Measurements from ENCODE around the gene KRTAP5-1. TPM values are rescaled to one million over a fixed set of nuclear protein-coding genes. Genes with fewer than 3 reads are reported as not detected.
A peak's percentile ranks its signal among the peaks of the same experiment; 100 is the strongest.

Gene KRTAP5-1
- polyA plus RNA-seq, 2 of the 4 experiments (the other 2 are of a cell fraction) = not detected

GRCh38 chr11:1572197-1573076, 12.6 kb downstream of the KRTAP5-1 start, which contains the start of gene DUSP8 (continued):
- TF ChIP-seq JUNB (IDR thresholded peaks at IDR 0.05) = no peak

- ChIA-PET POLR2A (interaction anchor here (0.6 to 1.0 kb wide), 2 partner anchors 12 to 17 kb away, joined by 3 to 4 read pairs; no protein-coding TSS in a partner anchor), CTCF (interaction anchor here (1.3 to 26.3 kb wide), 2 partner anchors 12 to 29 kb away, joined by 3 to 719 read pairs; no protein-coding TSS in a partner anchor)
- Histone ChIP-seq H3K4me2 (peak overlapping the region; percentile 99), H3K9me3 (no peaks in the 10 kb centered on the region), H3K4me1 (peaks cover 37% of the 10 kb centered on the region), H3K4me3 (peak overlapping the region; percentile 74), H3K27ac (peak overlapping the region; percentile 89 to 95)
- ATAC-seq (no peak), DNase-seq (ENCODE audit: low read depth in 1 of 2, low spot score in 1 of 2) (no peak), FAIRE-seq (no peak)
- TF ChIP-seq JUNB (IDR thresholded peaks at IDR 0.05) (no peak), CBX8 (IDR thresholded peaks at IDR 0.05) (no peak), USF2 (IDR thresholded peaks at IDR 0.05) (no peak), MAZ (IDR thresholded peaks at IDR 0.05; ENCODE audit: borderline replicate concordance, low read depth, low read length) (no peak), HEYL (CRISPR knock-in tag; IDR thresholded peaks at IDR 0.05) (no peak), HOXB13 (CRISPR knock-in tag; IDR thresholded peaks at IDR 0.05; ENCODE audit: low read depth) (no peak), CBX2 (IDR thresholded peaks at IDR 0.05; ENCODE audit: borderline replicate concordance, low read depth) (no peak), CTCF (IDR thresholded peaks at IDR 0.05) (no peak), ZSCAN20 (CRISPR knock-in tag; IDR thresholded peaks at IDR 0.05) (no peak), ATOH8 (CRISPR knock-in tag; IDR thresholded peaks at IDR 0.05; ENCODE audit: low read depth) (no peak), NR3C1 (IDR thresholded peaks at IDR 0.05) (no peak), RNF2 (IDR thresholded peaks at IDR 0.05; ENCODE audit: borderline replicate concordance, low read depth) (no peak)
- WGBS (ENCODE audit: missing lambda C conversion rate) = no CpG with 5 or more reads among the region's 91 CpGs
Measured at GRCh38 chr11:1571760-1572196, 13.3 kb downstream of the KRTAP5-1 start.

- Histone ChIP-seq H3K4me3 (peak overlapping the region; percentile 74), H3K9me3 (no peaks in the 10 kb centered on the region), H3K4me2 (peak overlapping the region; percentile 99), H3K4me1 (peaks cover 37% of the 10 kb centered on the region), H3K27ac (peak overlapping the region; percentile 89 to 95)
- DNase-seq (ENCODE audit: low read depth in 1 of 2, low spot score in 1 of 2) (no peak), ATAC-seq (no peak), FAIRE-seq (no peak)
- TF ChIP-seq CBX8 (IDR thresholded peaks at IDR 0.05) (no peak), CTCF (IDR thresholded peaks at IDR 0.05) (no peak), JUN (IDR thresholded peaks at IDR 0.05) (no peak), BHLHE40 (IDR thresholded peaks at IDR 0.05; ENCODE audit: low read depth, low read length) (no peak), POLR2AphosphoS2 (conservative IDR thresholded peaks at IDR 0.05; ENCODE audit: low read length) (no peak), TFCP2L1 (CRISPR knock-in tag; IDR thresholded peaks at IDR 0.05) (no peak), EHMT2 (IDR thresholded peaks at IDR 0.05; ENCODE audit: low read depth) (no peak), JUNB (IDR thresholded peaks at IDR 0.05) (no peak), ELK1 (IDR thresholded peaks at IDR 0.05; ENCODE audit: low read depth, low read length) (no peak), RAD21 (conservative IDR thresholded peaks at IDR 0.05 in 1 of 2, IDR thresholded peaks at IDR 0.05 in 1 of 2) (no peak), KDM5A (IDR thresholded peaks at IDR 0.05) (no peak)
- ChIA-PET CTCF (interaction anchor here (0.6 to 26.3 kb wide), 4 partner anchors 11 to 28 kb away, joined by 3 to 719 read pairs (median 3); no protein-coding TSS in a partner anchor), POLR2A (no interaction called here)
- WGBS (ENCODE audit: missing lambda C conversion rate) = 60% methylated on average over 3 of the region's 58 CpGs
Measured at GRCh38 chr11:1570896-1571759, 14.0 kb downstream of the KRTAP5-1 start.

Measured in A549 (cell line).